Measurements from ENCODE around the gene FBRSL1. TPM values are rescaled to one million over a fixed set of nuclear protein-coding genes. Genes with fewer than 3 reads are reported as not detected.
A peak's percentile ranks its signal among the peaks of the same experiment; 100 is the strongest.

The FBRSL1 gene
- total RNA-seq, 1 experiment from 2014 or later: 45.3 TPM

GRCh38 chr12:132489078-132489601, 811 bp upstream of the FBRSL1 start:
- ATAC-seq (no peak), DNase-seq (no peak)
- Histone ChIP-seq H2AFZ (ENCODE audit: low read length) (peak overlapping the region; percentile 80), H3K4me2 (ENCODE audit: low read length) (peak overlapping the region; percentile 84), H3K9me3 (ENCODE audit: low read length) (no peaks in the 10 kb centered on the region), H4K20me1 (ENCODE audit: low read length) (peaks cover 35% of the 10 kb centered on the region), H3K27ac (ENCODE audit: low read length) (no peak overlapping the region), H3F3A (ENCODE audit: low read length, unreplicated experiment) (no peaks in the 10 kb centered on the region), H3K36me3 (ENCODE audit: low read depth, low read length) (no peaks in the 10 kb centered on the region), H3K79me2 (ENCODE audit: low read length) (peaks cover 35% of the 10 kb centered on the region), H3K9ac (ENCODE audit: low read length) (no peak overlapping the region), H3K4me1 (ENCODE audit: insufficient read depth, low read length) (peaks cover 37% of the 10 kb centered on the region), H3K4me3 (ENCODE audit: low read length) (peak overlapping the region; percentile 67), H3K9me2 (replicated peaks; ENCODE audit: low read length) (no peaks in the 10 kb centered on the region), H3K27me3 (ENCODE audit: low read length) (no peaks in the 10 kb centered on the region)
- POLR2A ChIA-PET (ENCODE audit: unreplicated experiment): no interaction called here
- intact Hi-C loops (cut with micrococcal nuclease): no loop called here
- TF ChIP-seq CTCF (conservative IDR thresholded peaks at IDR 0.05; ENCODE audit: low read depth, low read length) (no peak), EZH2phosphoT487 (IDR thresholded peaks at IDR 0.05; ENCODE audit: borderline replicate concordance, low read length) (no peak), EZH2 (IDR thresholded peaks at IDR 0.05; ENCODE audit: low read length, unreplicated experiment) (no peak)
- BruUV-seq (replicated peaks): no TSS peak
- CTCF ChIA-PET: no interaction called here

GRCh38 chr12:132490422-132491137, 629 bp downstream of the FBRSL1 start:
- peak overlapping the region; percentile 77 for H3K4me3 ChIP-seq (ENCODE audit: low read length)
- no peaks in the 10 kb centered on the region for H3K9me3 ChIP-seq (ENCODE audit: low read length)
- CTCF ChIA-PET: no interaction called here
- H2AFZ ChIP-seq (ENCODE audit: low read length): no peak overlapping the region
- H3K4me2 ChIP-seq (ENCODE audit: low read length): peak overlapping the region; percentile 96
- no peak for DNase-seq
- no peaks in the 10 kb centered on the region for H3K9me2 ChIP-seq (replicated peaks; ENCODE audit: low read length)
- no peak overlapping the region for H3K27ac ChIP-seq (ENCODE audit: low read length)
- no peaks in the 10 kb centered on the region for H3K36me3 ChIP-seq (ENCODE audit: low read depth, low read length)
- no TSS peak for BruUV-seq (replicated peaks)
- H3F3A ChIP-seq (ENCODE audit: low read length, unreplicated experiment): no peaks in the 10 kb centered on the region
- intact Hi-C loops (cut with micrococcal nuclease): loop anchor here (1.0 kb wide), 1 partner anchor 34 kb away; no protein-coding TSS in a partner anchor
- H3K4me1 ChIP-seq (ENCODE audit: insufficient read depth, low read length): peaks cover 41% of the 10 kb centered on the region
- no peak for ATAC-seq
- peak overlapping the region; percentile 72 for H3K9ac ChIP-seq (ENCODE audit: low read length)
- POLR2A ChIA-PET (ENCODE audit: unreplicated experiment): no interaction called here
- no peaks in the 10 kb centered on the region for H3K27me3 ChIP-seq (ENCODE audit: low read length)
- H3K79me2 ChIP-seq (ENCODE audit: low read length): peaks cover 50% of the 10 kb centered on the region
- peaks cover 49% of the 10 kb centered on the region for H4K20me1 ChIP-seq (ENCODE audit: low read length)
- TF ChIP-seq EZH2phosphoT487 (IDR thresholded peaks at IDR 0.05; ENCODE audit: borderline replicate concordance, low read length) (no peak), EZH2 (IDR thresholded peaks at IDR 0.05; ENCODE audit: low read length, unreplicated experiment) (no peak), CTCF (conservative IDR thresholded peaks at IDR 0.05; ENCODE audit: low read depth, low read length) (no peak)

- intact Hi-C loops (cut with micrococcal nuclease): loop anchor here (1.0 kb wide), 1 partner anchor 33 kb away; no protein-coding TSS in a partner anchor
- ChIA-PET CTCF (no interaction called here), POLR2A (ENCODE audit: unreplicated experiment) (no interaction called here)
- no peak for TF ChIP-seq EZH2 (IDR thresholded peaks at IDR 0.05; ENCODE audit: low read length, unreplicated experiment)
- TF ChIP-seq CTCF (conservative IDR thresholded peaks at IDR 0.05; ENCODE audit: low read depth, low read length): no peak
- no peak for TF ChIP-seq EZH2phosphoT487 (IDR thresholded peaks at IDR 0.05; ENCODE audit: borderline replicate concordance, low read length)
- H2AFZ ChIP-seq (ENCODE audit: low read length): no peak overlapping the region
- H3K4me3 ChIP-seq (ENCODE audit: low read length): peak overlapping the region; percentile 77
- peaks cover 56% of the 10 kb centered on the region for H3K79me2 ChIP-seq (ENCODE audit: low read length)
- TSS peak; percentile 69 for BruUV-seq (replicated peaks)
- no peak overlapping the region for H3K27ac ChIP-seq (ENCODE audit: low read length)
- no peaks in the 10 kb centered on the region for H3K9me3 ChIP-seq (ENCODE audit: low read length)
- H3F3A ChIP-seq (ENCODE audit: low read length, unreplicated experiment): no peaks in the 10 kb centered on the region
- no peaks in the 10 kb centered on the region for H3K27me3 ChIP-seq (ENCODE audit: low read length)
- ATAC-seq: peak; percentile 51
- peak overlapping the region; percentile 96 for H3K4me2 ChIP-seq (ENCODE audit: low read length)
- H3K4me1 ChIP-seq (ENCODE audit: insufficient read depth, low read length): peaks cover 41% of the 10 kb centered on the region
- no peaks in the 10 kb centered on the region for H3K36me3 ChIP-seq (ENCODE audit: low read depth, low read length)
- no peaks in the 10 kb centered on the region for H3K9me2 ChIP-seq (replicated peaks; ENCODE audit: low read length)
- peak overlapping the region; percentile 72 for H3K9ac ChIP-seq (ENCODE audit: low read length)
- peak; percentile 54 for DNase-seq
- peaks cover 56% of the 10 kb centered on the region for H4K20me1 ChIP-seq (ENCODE audit: low read length)
Measured at GRCh38 chr12:132491138-132491663, 1.2 kb downstream of the FBRSL1 start.

Measured in PC-3 (cell line).